K562 (cell line): ENCODE results near the gene OR2V2. TPM values are rescaled to one million over a fixed set of nuclear protein-coding genes. Genes with fewer than 3 reads are reported as not detected.

Experiments
- polyA plus RNA-seq, 8 experiments: library from polyadenylated mRNA; depleted of rRNA in 4 of 8; stranded (reverse) in 5 of 8; unstranded in 3 of 8; fragments of >200 nt; fragmentation: Nextera tagmentation in 2 of 8; fragmentation: Illumina TruSeq in 1 of 8; extraction: Ambion mirVana in 2 of 8; extraction: Trizol in 1 of 8; gene quantifications; 2 replicates each; pipeline versions ENCODE4 v1.2.1 to v1.2.3, GENCODE V29; 2011 to 2014; ENCODE audit warnings: inconsistent platforms in 1 of 8, missing spikeins in 1 of 8
- total RNA-seq, 7 experiments: library from RNA; depleted of rRNA in 6 of 7; stranded (reverse); fragments of >200 nt in 6 of 7; fragmentation: Illumina TruSeq in 2 of 7; extraction: Trizol in 2 of 7; gene quantifications; 2 replicates each; pipeline versions ENCODE4 v1.2.1 to v1.2.3, GENCODE V29; 2011 to 2021; ENCODE audit warnings: low replicate concordance in 1 of 7

Gene OR2V2
- total and polyA plus RNA-seq, 9 of the 15 experiments (the other 6 are each of a cell fraction or from before 2014, with no cell fraction given) = 0.01 TPM; not detected in 8

Other genes with a start within 250 kb of the OR2V2 start
Only the 7 nearest of the 9 such genes appear.
- 0.20 TPM in 1 of 2 replicates, not detected in the other for gene BTNL3, start 158.7 kb upstream of the OR2V2 start, total RNA-seq (2014; rRNA removed)
- 0.10 TPM in 1 of 2 replicates, not detected in the other for gene BTNL3, start 158.7 kb upstream of the OR2V2 start, total RNA-seq (2014; rRNA removed; fragmentation: Illumina TruSeq; extraction: Trizol)
- 0.04 TPM in 1 of 2 replicates, not detected in the other for gene BTNL3, start 158.7 kb upstream of the OR2V2 start, total RNA-seq (2015; rRNA removed; fragmentation: Illumina TruSeq; extraction: Trizol)
- not detected in 2 replicates for gene BTNL3, start 158.7 kb upstream of the OR2V2 start, total RNA-seq (2021)
- gene BTNL3, start 158.7 kb upstream of the OR2V2 start, polyA plus RNA-seq (2011; rRNA removed) = 0.03 TPM in 1 of 2 replicates, not detected in the other
- 0.10 and 0.13 TPM in 2 replicates for gene BTNL3, start 158.7 kb upstream of the OR2V2 start, polyA plus RNA-seq (2014; fragmentation: Illumina TruSeq; extraction: Trizol)
- under 1 TPM in 1 of 2 experiments, not detected in 1; 0.03 TPM for gene BTNL3, start 158.7 kb upstream of the OR2V2 start, polyA plus RNA-seq (2014; fragmentation: Nextera tagmentation; extraction: Ambion mirVana)
- gene BTNL3, start 158.7 kb upstream of the OR2V2 start, polyA plus RNA-seq (2014; rRNA removed) = 0.13 and 0.44 TPM in 2 replicates
- 39.4 and 46.8 TPM in 2 replicates for gene BTNL9, start 107.3 kb upstream of the OR2V2 start, total RNA-seq (2014; rRNA removed)
- 17.1 and 18.5 TPM in 2 replicates for gene BTNL9, start 107.3 kb upstream of the OR2V2 start, total RNA-seq (2014; rRNA removed; fragmentation: Illumina TruSeq; extraction: Trizol)
- gene BTNL9, start 107.3 kb upstream of the OR2V2 start, total RNA-seq (2015; rRNA removed; fragmentation: Illumina TruSeq; extraction: Trizol) = 29.4 and 29.6 TPM in 2 replicates
- gene BTNL9, start 107.3 kb upstream of the OR2V2 start, total RNA-seq (2021) = 42.7 and 50.7 TPM in 2 replicates
- 18.9 and 25.6 TPM in 2 replicates for gene BTNL9, start 107.3 kb upstream of the OR2V2 start, polyA plus RNA-seq (2011; rRNA removed)
- 32.7 and 35.3 TPM in 2 replicates for gene BTNL9, start 107.3 kb upstream of the OR2V2 start, polyA plus RNA-seq (2014; fragmentation: Illumina TruSeq; extraction: Trizol)
- gene BTNL9, start 107.3 kb upstream of the OR2V2 start, polyA plus RNA-seq (2014; fragmentation: Nextera tagmentation; extraction: Ambion mirVana) = 1 to 10 TPM; 3.7 to 3.9 TPM
- 86.7 and 88.7 TPM in 2 replicates for gene BTNL9, start 107.3 kb upstream of the OR2V2 start, polyA plus RNA-seq (2014; rRNA removed)
- gene OR2V1, start 16.4 kb upstream of the OR2V2 start, total RNA-seq (2014; rRNA removed) = 0.08 TPM in 1 of 2 replicates, not detected in the other
- gene OR2V1, start 16.4 kb upstream of the OR2V2 start, total RNA-seq (2014; rRNA removed; fragmentation: Illumina TruSeq; extraction: Trizol) = 0.04 TPM in 1 of 2 replicates, not detected in the other
- gene OR2V1, start 16.4 kb upstream of the OR2V2 start, total RNA-seq (2015; rRNA removed; fragmentation: Illumina TruSeq; extraction: Trizol) = not detected in 2 replicates
- 0.07 TPM in 1 of 2 replicates, not detected in the other for gene OR2V1, start 16.4 kb upstream of the OR2V2 start, total RNA-seq (2021)
- 0.05 and 0.15 TPM in 2 replicates for gene OR2V1, start 16.4 kb upstream of the OR2V2 start, polyA plus RNA-seq (2011; rRNA removed)
- 0.10 TPM in 1 of 2 replicates, not detected in the other for gene OR2V1, start 16.4 kb upstream of the OR2V2 start, polyA plus RNA-seq (2014; fragmentation: Illumina TruSeq; extraction: Trizol)
- under 1 TPM; 0.15 to 0.28 TPM for gene OR2V1, start 16.4 kb upstream of the OR2V2 start, polyA plus RNA-seq (2014; fragmentation: Nextera tagmentation; extraction: Ambion mirVana)
- 0.07 TPM in 1 of 2 replicates, not detected in the other for gene OR2V1, start 16.4 kb upstream of the OR2V2 start, polyA plus RNA-seq (2014; rRNA removed)
- gene TRIM7, start 57.6 kb downstream of the OR2V2 start, total RNA-seq (2014; rRNA removed) = 12.9 and 13.8 TPM in 2 replicates
- gene TRIM7, start 57.6 kb downstream of the OR2V2 start, total RNA-seq (2014; rRNA removed; fragmentation: Illumina TruSeq; extraction: Trizol) = 8.4 and 11.7 TPM in 2 replicates
- 8.9 and 9.0 TPM in 2 replicates for gene TRIM7, start 57.6 kb downstream of the OR2V2 start, total RNA-seq (2015; rRNA removed; fragmentation: Illumina TruSeq; extraction: Trizol)
- 10.3 and 12.4 TPM in 2 replicates for gene TRIM7, start 57.6 kb downstream of the OR2V2 start, total RNA-seq (2021)
- 7.1 and 12.6 TPM in 2 replicates for gene TRIM7, start 57.6 kb downstream of the OR2V2 start, polyA plus RNA-seq (2011; rRNA removed)
- 5.4 and 7.7 TPM in 2 replicates for gene TRIM7, start 57.6 kb downstream of the OR2V2 start, polyA plus RNA-seq (2014; fragmentation: Illumina TruSeq; extraction: Trizol)
- 1 to 10 TPM; 2.6 to 3.2 TPM for gene TRIM7, start 57.6 kb downstream of the OR2V2 start, polyA plus RNA-seq (2014; fragmentation: Nextera tagmentation; extraction: Ambion mirVana)
- gene TRIM7, start 57.6 kb downstream of the OR2V2 start, polyA plus RNA-seq (2014; rRNA removed) = 12.4 and 14.9 TPM in 2 replicates
- gene TRIM41, start 75.7 kb downstream of the OR2V2 start, total RNA-seq (2014; rRNA removed) = 29.5 and 31.6 TPM in 2 replicates
- 11.4 and 14.2 TPM in 2 replicates for gene TRIM41, start 75.7 kb downstream of the OR2V2 start, total RNA-seq (2014; rRNA removed; fragmentation: Illumina TruSeq; extraction: Trizol)
- 21.7 and 25.6 TPM in 2 replicates for gene TRIM41, start 75.7 kb downstream of the OR2V2 start, total RNA-seq (2015; rRNA removed; fragmentation: Illumina TruSeq; extraction: Trizol)
- 37.7 and 47.6 TPM in 2 replicates for gene TRIM41, start 75.7 kb downstream of the OR2V2 start, total RNA-seq (2021)
- 15.6 and 19.3 TPM in 2 replicates for gene TRIM41, start 75.7 kb downstream of the OR2V2 start, polyA plus RNA-seq (2011; rRNA removed)
- gene TRIM41, start 75.7 kb downstream of the OR2V2 start, polyA plus RNA-seq (2014; fragmentation: Illumina TruSeq; extraction: Trizol) = 20.9 and 29.8 TPM in 2 replicates
- 1 to 10 TPM; 1.8 to 2.1 TPM for gene TRIM41, start 75.7 kb downstream of the OR2V2 start, polyA plus RNA-seq (2014; fragmentation: Nextera tagmentation; extraction: Ambion mirVana)
- gene TRIM41, start 75.7 kb downstream of the OR2V2 start, polyA plus RNA-seq (2014; rRNA removed) = 34.8 and 39.3 TPM in 2 replicates
- 4,051 and 4,420 TPM in 2 replicates for gene RACK1, start 96.3 kb downstream of the OR2V2 start, total RNA-seq (2014; rRNA removed)
- 2,268 and 2,618 TPM in 2 replicates for gene RACK1, start 96.3 kb downstream of the OR2V2 start, total RNA-seq (2014; rRNA removed; fragmentation: Illumina TruSeq; extraction: Trizol)
- 3,776 and 3,843 TPM in 2 replicates for gene RACK1, start 96.3 kb downstream of the OR2V2 start, total RNA-seq (2015; rRNA removed; fragmentation: Illumina TruSeq; extraction: Trizol)
- gene RACK1, start 96.3 kb downstream of the OR2V2 start, total RNA-seq (2021) = 2,303 and 2,318 TPM in 2 replicates
- gene RACK1, start 96.3 kb downstream of the OR2V2 start, polyA plus RNA-seq (2011; rRNA removed) = 3,764 and 5,908 TPM in 2 replicates
- gene RACK1, start 96.3 kb downstream of the OR2V2 start, polyA plus RNA-seq (2014; fragmentation: Illumina TruSeq; extraction: Trizol) = 3,833 and 4,270 TPM in 2 replicates
- 1,000 to 10,000 TPM; 3,894 to 5,311 TPM for gene RACK1, start 96.3 kb downstream of the OR2V2 start, polyA plus RNA-seq (2014; fragmentation: Nextera tagmentation; extraction: Ambion mirVana)
- gene RACK1, start 96.3 kb downstream of the OR2V2 start, polyA plus RNA-seq (2014; rRNA removed) = 3,427 and 3,846 TPM in 2 replicates
- 6.1 and 6.5 TPM in 2 replicates for gene TRIM52, start 113.6 kb downstream of the OR2V2 start, total RNA-seq (2014; rRNA removed)
- gene TRIM52, start 113.6 kb downstream of the OR2V2 start, total RNA-seq (2014; rRNA removed; fragmentation: Illumina TruSeq; extraction: Trizol) = 13.5 and 13.9 TPM in 2 replicates
- 10.5 and 12.8 TPM in 2 replicates for gene TRIM52, start 113.6 kb downstream of the OR2V2 start, total RNA-seq (2015; rRNA removed; fragmentation: Illumina TruSeq; extraction: Trizol)
- gene TRIM52, start 113.6 kb downstream of the OR2V2 start, total RNA-seq (2021) = 13.5 and 14.2 TPM in 2 replicates
- gene TRIM52, start 113.6 kb downstream of the OR2V2 start, polyA plus RNA-seq (2011; rRNA removed) = 21.9 and 24.1 TPM in 2 replicates
- gene TRIM52, start 113.6 kb downstream of the OR2V2 start, polyA plus RNA-seq (2014; fragmentation: Illumina TruSeq; extraction: Trizol) = 15.8 and 17.2 TPM in 2 replicates
- gene TRIM52, start 113.6 kb downstream of the OR2V2 start, polyA plus RNA-seq (2014; fragmentation: Nextera tagmentation; extraction: Ambion mirVana) = 1 to 10 TPM; 3.3 to 3.7 TPM
- gene TRIM52, start 113.6 kb downstream of the OR2V2 start, polyA plus RNA-seq (2014; rRNA removed) = 18.0 and 20.0 TPM in 2 replicates